Tibial nerve (tissue), 4 donors: Measurements from ENCODE around the gene PNPLA5. TPM values are rescaled to one million over a fixed set of nuclear protein-coding genes. Genes with fewer than 3 reads are reported as not detected.

ENCODE experiments used
- DNase-seq, 2 donors: peaks; one replicate each; pipeline ENCODE4 v3.0.0-alpha.2; 2019; ENCODE audit warnings: low spot score in 2 of 2
- H3K27ac ChIP-seq, 4 donors: fragments of 200-600 bp; sonication (generic) in 3 of 4; one replicate each; pipeline ENCODE4 v1.5.1; 2017 to 2019; ENCODE audit warnings: mild to moderate bottlenecking in 1 of 4
- H3K27me3 ChIP-seq, 2 donors: fragments of 200-600 bp; sonication (generic) in 1 of 2; one replicate each; pipeline versions ENCODE4 v1.5.1 to v1.6.0; 2017 to 2019
- H3K36me3 ChIP-seq, 3 donors: fragments of 200-600 bp; sonication (generic); one replicate each; pipeline ENCODE4 v1.5.1; 2018 to 2019
- H3K4me1 ChIP-seq, 4 donors: fragments of 200-600 bp; sonication (generic) in 3 of 4; one replicate each; pipeline ENCODE4 v1.5.1; 2017 to 2019
- H3K4me3 ChIP-seq, 4 donors: fragments of 200-600 bp; sonication (generic) in 3 of 4; one replicate each; pipeline ENCODE4 v1.5.1; 2017 to 2019; ENCODE audit warnings: mild to moderate bottlenecking in 1 of 4, moderate library complexity in 1 of 4
- H3K9me3 ChIP-seq, 4 donors: fragments of 200-600 bp; sonication (generic) in 3 of 4; one replicate each; pipeline ENCODE4 v1.5.1; 2017 to 2019
- EP300 ChIP-seq, 2 donors: sonication (generic); formaldehyde crosslinking; IDR thresholded peaks; one replicate each; pipeline ENCODE4 v1.6.1; 2017; ENCODE audit warnings: antibody characterized with exemption in 2 of 2, mild to moderate bottlenecking in 1 of 2
- POLR2A ChIP-seq, 2 donors: fragments of 450-650 bp; IDR thresholded peaks; one replicate each; pipeline ENCODE4 v1.6.1; 2017; ENCODE audit warnings: antibody characterized with exemption in 2 of 2, mild to moderate bottlenecking in 2 of 2, moderate library complexity in 2 of 2
- WGBS, 2 donors: methylation state at CpG; one replicate each; pipeline ENCODE4 v1.1.5; 2018; 5-methylcytosine and 5-hydroxymethylcytosine counted together
- total RNA-seq, 4 donors: library from RNA; depleted of rRNA; stranded (reverse); fragments of >200 nt; gene quantifications; one replicate each; pipeline ENCODE4 v1.1.0, GENCODE V29; 2016
- TF ChIP-seq, protein P1 (sequence below), 5 experiments: fragments of 200-600 bp in 3 of 5; fragments of 450-650 bp in 2 of 5; sonication (generic) in 3 of 5; IDR thresholded peaks; one replicate each; pipeline ENCODE4 v1.5.1; 2016 to 2019; ENCODE audit warnings: antibody characterized with exemption in 5 of 5, mild to moderate bottlenecking in 3 of 5, moderate library complexity in 2 of 5

PNPLA5 gene
- total RNA-seq, 4 donors from 2014 or later = not detected

DNA sequence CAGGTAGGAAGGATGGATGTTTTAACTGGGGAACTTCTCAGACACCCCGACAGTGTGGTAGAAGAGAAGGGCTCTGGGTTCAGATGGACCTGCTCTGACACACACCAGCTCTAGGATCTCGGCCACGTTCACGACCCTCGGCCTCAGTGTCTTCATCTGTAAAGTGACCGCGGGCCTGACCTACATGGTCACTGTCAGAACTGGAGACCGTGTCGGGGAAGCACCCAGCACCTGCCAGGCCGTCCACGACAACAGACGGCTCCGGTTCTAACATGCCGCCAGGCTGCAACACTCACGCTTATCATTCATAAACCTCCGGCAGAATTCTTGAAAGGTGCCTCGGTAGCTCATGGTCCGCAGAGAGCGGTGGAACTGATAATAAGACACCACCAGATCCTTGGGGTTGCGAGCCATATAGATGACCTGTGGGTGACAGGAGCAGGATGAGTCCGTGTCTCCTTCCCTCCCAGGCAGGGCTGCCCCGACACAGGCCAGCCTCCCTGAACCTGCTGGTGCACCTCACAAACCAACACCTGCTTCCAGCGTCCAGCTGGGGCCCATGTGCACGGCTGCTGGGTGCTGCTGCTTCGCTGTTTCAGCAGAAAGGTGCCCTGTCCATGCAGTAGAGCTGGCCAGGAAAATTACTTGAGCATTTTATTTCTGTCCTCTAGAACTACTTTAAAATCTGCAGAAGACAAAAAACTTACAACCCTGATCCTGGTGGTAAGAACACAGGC, 53.1 kb downstream of the PNPLA5 start:
- 92 to 95% methylated on average over 25 of the region's 25 CpGs for WGBS, 2 donors
- DNase-seq = no peak
- Histone ChIP-seq H3K4me1 (no peaks in the 10 kb centered on the region), H3K9me3 (no peaks in the 10 kb centered on the region), H3K27me3 (no peaks in the 10 kb centered on the region), H3K27ac (no peak overlapping the region), H3K36me3 (no peaks in the 10 kb centered on the region), H3K4me3 (no peak overlapping the region)
- no peak for TF ChIP-seq POLR2A (IDR thresholded peaks at IDR 0.05)
- TF ChIP-seq, protein P1, sequence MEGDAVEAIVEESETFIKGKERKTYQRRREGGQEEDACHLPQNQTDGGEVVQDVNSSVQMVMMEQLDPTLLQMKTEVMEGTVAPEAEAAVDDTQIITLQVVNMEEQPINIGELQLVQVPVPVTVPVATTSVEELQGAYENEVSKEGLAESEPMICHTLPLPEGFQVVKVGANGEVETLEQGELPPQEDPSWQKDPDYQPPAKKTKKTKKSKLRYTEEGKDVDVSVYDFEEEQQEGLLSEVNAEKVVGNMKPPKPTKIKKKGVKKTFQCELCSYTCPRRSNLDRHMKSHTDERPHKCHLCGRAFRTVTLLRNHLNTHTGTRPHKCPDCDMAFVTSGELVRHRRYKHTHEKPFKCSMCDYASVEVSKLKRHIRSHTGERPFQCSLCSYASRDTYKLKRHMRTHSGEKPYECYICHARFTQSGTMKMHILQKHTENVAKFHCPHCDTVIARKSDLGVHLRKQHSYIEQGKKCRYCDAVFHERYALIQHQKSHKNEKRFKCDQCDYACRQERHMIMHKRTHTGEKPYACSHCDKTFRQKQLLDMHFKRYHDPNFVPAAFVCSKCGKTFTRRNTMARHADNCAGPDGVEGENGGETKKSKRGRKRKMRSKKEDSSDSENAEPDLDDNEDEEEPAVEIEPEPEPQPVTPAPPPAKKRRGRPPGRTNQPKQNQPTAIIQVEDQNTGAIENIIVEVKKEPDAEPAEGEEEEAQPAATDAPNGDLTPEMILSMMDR (IDR thresholded peaks at IDR 0.05) = no peak

- no peaks in the 10 kb centered on the region for H3K4me1 ChIP-seq
- 79 to 92% methylated on average over 8 to 10 of the region's 10 CpGs for WGBS, 2 donors
These were observed 53.7 kb downstream of the PNPLA5 start for GRCh38 chr22:43838161-43838560.

DNA sequence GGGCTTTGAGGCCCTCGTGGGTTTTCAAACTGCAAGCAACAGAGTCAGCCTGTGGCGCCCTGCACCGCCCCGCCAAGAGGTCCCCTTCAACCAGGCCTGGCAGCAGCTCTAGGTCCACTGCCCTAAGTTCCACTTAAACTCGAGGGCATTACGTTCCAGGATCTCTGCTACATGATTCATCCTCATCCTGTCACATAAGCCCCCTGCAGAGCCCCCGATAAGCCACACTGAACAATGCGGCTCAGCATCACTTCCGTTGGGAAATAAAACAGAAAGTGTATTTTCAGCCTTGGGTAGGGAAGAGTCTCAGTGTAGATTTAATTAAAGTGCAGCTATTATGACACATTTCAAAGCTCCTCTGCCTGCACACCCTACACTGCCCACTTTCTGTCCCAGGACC, 54.1 kb downstream of the PNPLA5 start:
- Histone ChIP-seq H3K27ac (no peak overlapping the region), H3K9me3 (no peaks in the 10 kb centered on the region), H3K4me1 (no peaks in the 10 kb centered on the region), H3K36me3 (no peaks in the 10 kb centered on the region), H3K27me3 (no peaks in the 10 kb centered on the region), H3K4me3 (no peak overlapping the region)
- TF ChIP-seq EP300 (IDR thresholded peaks at IDR 0.05) (no peak), POLR2A (IDR thresholded peaks at IDR 0.05) (no peak)
- TF ChIP-seq, protein P1 (IDR thresholded peaks at IDR 0.05) = no peak
- no peak for DNase-seq
- 73 to 75% methylated on average over 9 of the region's 9 CpGs for WGBS, 2 donors

More at GRCh38 chr22:43838161-43838560, 53.7 kb downstream of the PNPLA5 start:
- no peak overlapping the region for H3K27ac ChIP-seq
- TF ChIP-seq EP300 (IDR thresholded peaks at IDR 0.05) (no peak), POLR2A (IDR thresholded peaks at IDR 0.05) (no peak)
- TF ChIP-seq, protein P1 (IDR thresholded peaks at IDR 0.05) = no peak
- no peak for DNase-seq
- no peak overlapping the region for H3K4me3 ChIP-seq
- no peaks in the 10 kb centered on the region for H3K27me3 ChIP-seq
- H3K36me3 ChIP-seq = no peaks in the 10 kb centered on the region
- no peaks in the 10 kb centered on the region for H3K9me3 ChIP-seq

DNA sequence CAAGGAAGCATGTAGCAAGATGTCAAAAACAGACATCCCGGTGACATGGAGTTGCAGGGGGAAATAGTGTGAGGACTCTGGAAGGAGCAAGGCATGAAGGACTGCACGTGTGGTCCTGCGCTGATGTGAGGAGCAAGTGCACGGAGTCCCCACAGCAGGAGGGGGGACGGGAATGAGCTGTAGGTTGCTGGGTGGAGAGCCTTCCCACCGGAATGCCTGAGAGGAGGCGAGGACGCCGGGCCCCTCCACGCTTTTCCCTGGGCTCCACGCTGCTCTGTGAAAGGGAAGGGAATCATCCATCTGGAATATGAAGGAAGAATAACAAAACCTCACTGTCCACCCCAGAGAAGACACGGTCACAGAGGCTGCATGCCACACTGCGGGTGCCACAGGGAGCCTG, 56.1 kb downstream of the PNPLA5 start:
- DNase-seq = no peak
- 70 to 79% methylated on average over 11 to 13 of the region's 13 CpGs for WGBS, 2 donors
- TF ChIP-seq POLR2A (IDR thresholded peaks at IDR 0.05) = no peak
- TF ChIP-seq, protein P1 (IDR thresholded peaks at IDR 0.05) = no peak
- TF ChIP-seq EP300 (IDR thresholded peaks at IDR 0.05) = no peak
- Histone ChIP-seq H3K4me3 (no peak overlapping the region), H3K9me3 (no peaks in the 10 kb centered on the region), H3K27me3 (no peaks in the 10 kb centered on the region), H3K4me1 (no peaks in the 10 kb centered on the region), H3K27ac (no peak overlapping the region), H3K36me3 (no peaks in the 10 kb centered on the region)

DNA sequence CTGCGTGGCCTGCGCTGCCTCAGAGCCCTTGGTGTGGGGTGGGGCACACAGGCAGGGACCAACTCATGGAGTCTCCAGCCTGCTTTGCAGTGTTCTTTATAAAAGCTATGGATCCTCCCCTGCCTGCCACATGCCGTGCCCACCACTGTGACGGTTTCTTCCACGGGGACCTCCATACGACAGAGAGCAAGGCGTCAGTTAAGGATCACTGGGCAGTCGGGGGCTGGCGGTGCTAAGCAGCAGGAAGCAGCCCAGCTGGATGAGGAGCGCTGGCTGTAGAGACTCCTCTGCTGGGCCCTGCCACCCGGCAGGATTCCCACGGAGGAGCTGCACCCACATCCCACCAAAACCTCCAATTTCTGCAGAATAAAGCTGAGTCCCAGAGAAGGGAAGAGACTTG, 56.6 kb downstream of the PNPLA5 start:
- H3K27ac ChIP-seq = no peak overlapping the region
- no peaks in the 10 kb centered on the region for H3K36me3 ChIP-seq
- no peaks in the 10 kb centered on the region for H3K9me3 ChIP-seq
- no peaks in the 10 kb centered on the region for H3K27me3 ChIP-seq
- TF ChIP-seq, protein P1 (IDR thresholded peaks at IDR 0.05) = no peak
- no peak for DNase-seq
- no peak overlapping the region for H3K4me3 ChIP-seq
- H3K4me1 ChIP-seq = peaks cover 0 to 5% (median 0%) of the 10 kb centered on the region in 4 donors
- 61 to 73% methylated on average over 9 to 12 of the region's 12 CpGs for WGBS, 2 donors
